ENCODE data around the gene TTC1.

GRCh38 chr5:160071516-160071915, 62.6 kb downstream of the TTC1 start:
- TF ChIP-seq, protein P1, sequence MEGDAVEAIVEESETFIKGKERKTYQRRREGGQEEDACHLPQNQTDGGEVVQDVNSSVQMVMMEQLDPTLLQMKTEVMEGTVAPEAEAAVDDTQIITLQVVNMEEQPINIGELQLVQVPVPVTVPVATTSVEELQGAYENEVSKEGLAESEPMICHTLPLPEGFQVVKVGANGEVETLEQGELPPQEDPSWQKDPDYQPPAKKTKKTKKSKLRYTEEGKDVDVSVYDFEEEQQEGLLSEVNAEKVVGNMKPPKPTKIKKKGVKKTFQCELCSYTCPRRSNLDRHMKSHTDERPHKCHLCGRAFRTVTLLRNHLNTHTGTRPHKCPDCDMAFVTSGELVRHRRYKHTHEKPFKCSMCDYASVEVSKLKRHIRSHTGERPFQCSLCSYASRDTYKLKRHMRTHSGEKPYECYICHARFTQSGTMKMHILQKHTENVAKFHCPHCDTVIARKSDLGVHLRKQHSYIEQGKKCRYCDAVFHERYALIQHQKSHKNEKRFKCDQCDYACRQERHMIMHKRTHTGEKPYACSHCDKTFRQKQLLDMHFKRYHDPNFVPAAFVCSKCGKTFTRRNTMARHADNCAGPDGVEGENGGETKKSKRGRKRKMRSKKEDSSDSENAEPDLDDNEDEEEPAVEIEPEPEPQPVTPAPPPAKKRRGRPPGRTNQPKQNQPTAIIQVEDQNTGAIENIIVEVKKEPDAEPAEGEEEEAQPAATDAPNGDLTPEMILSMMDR (IDR thresholded peaks at IDR 0.05) = no peak
- no peak for TF ChIP-seq POLR2A (IDR thresholded peaks at IDR 0.05)
